MM.1S (cell line): ENCODE data around the gene SLC13A2.

Experiments
- CTCF ChIP-seq: fragments of 300-600 bp; sonication (generic); IDR thresholded peaks from 2 replicates; pipeline ENCODE4 v1.5.1; 2016; ENCODE audit warnings: antibody characterized with exemption, low read length, mixed read lengths
- EZH2 ChIP-seq: fragments of 300-600 bp; sonication (generic); optimal IDR thresholded peaks from 2 replicates; pipeline ENCODE3; 2017; ENCODE audit warnings: low read depth, mild to moderate bottlenecking, antibody characterized with exemption, low read length, mixed read lengths
- EZH2phosphoT487 ChIP-seq: fragments of 300-600 bp; sonication (generic); IDR thresholded peaks from 2 replicates; pipeline ENCODE4 v1.6.1; 2018; ENCODE audit warnings: antibody characterized with exemption, low read length

- TF ChIP-seq CTCF (no peak), EZH2 (no peak), EZH2phosphoT487 (no peak)
Measured at GRCh38 chr17:28473542-28473941, at the start of gene SLC13A2.
